HCT116 (cell line): Measurements from ENCODE around the gene CATSPERZ. TPM values are rescaled to one million over a fixed set of nuclear protein-coding genes. Genes with fewer than 3 reads are reported as not detected.

Experiments used
- ATAC-seq: fragments of 200-7000 bp; cut with Tn5 transposase; 2 replicates; pipeline ENCODE4 v1.9.1; 2020; ENCODE audit warnings: mild to moderate bottlenecking, moderate library complexity
- BruUV-seq: library from RNA; stranded (reverse); fragments of 400-500 nt; replicated peaks from 2 replicates; lab custom pipeline; 2021; lab: Mats Ljungman, UMichigan
- CTCF ChIA-PET: fragments of 300-600 bp; sonication (Branson Sonifier 250); formaldehyde crosslinking; loops from one replicate; lab custom pipeline; 2021; ENCODE audit warnings: antibody characterized with exemption; lab: Charles Lee
- POLR2A ChIA-PET: fragments of 300-600, 350-600 bp; sonication (Branson Sonifier 250); formaldehyde crosslinking; loops from one replicate; lab custom pipeline; 2021; ENCODE audit warnings: antibody characterized with exemption; lab: Charles Lee
- RAD21 ChIA-PET, 2 experiments: fragments of 300-600 bp; sonication (Branson Sonifier 250); formaldehyde crosslinking; loops; one replicate each; lab custom pipeline; 2023; ENCODE audit warnings: low total read pairs in 2 of 2; ENCODE audit not compliant: uncharacterized antibody in 2 of 2, unreplicated experiment in 2 of 2, low non-redundant PET in 1 of 2; lab: Charles Lee
- DNase-seq: peaks from one replicate; pipeline ENCODE4 v3.0.0-alpha.2; 2010; ENCODE audit warnings: low read depth, low spot score
- H2AFZ ChIP-seq: fragments of 200-600 bp; shearing (Covaris generic), sonication (generic); 2 replicates; pipeline ENCODE4 v1.6.1; 2017; ENCODE audit warnings: low read depth, mixed run types, mixed read lengths, antibody characterized with exemption, low read length; ENCODE audit not compliant: poor library complexity, severe bottlenecking
- H3K27ac ChIP-seq: 2 replicates; pipeline ENCODE4 v1.5.1; 2012; ENCODE audit warnings: low read depth, low read length
- H3K27me3 ChIP-seq: fragments of 200-600 bp; sonication (generic); 2 replicates; pipeline ENCODE4 v1.6.1; 2016; ENCODE audit warnings: mixed run types, low read length, mixed read lengths; ENCODE audit not compliant: insufficient read depth
- H3K36me3 ChIP-seq, 2 experiments: fragments of 200-500 bp in 1 of 2; fragments of 200-600 bp in 1 of 2; sonication (Bioruptor generic) in 1 of 2; sonication (generic) in 1 of 2; 2 replicates each; pipeline versions ENCODE4 v1.5.1 to v1.6.1; 2014 to 2016; ENCODE audit warnings: low read length in 2 of 2, inconsistent platforms in 1 of 2, mixed read lengths in 1 of 2, mixed run types in 1 of 2; ENCODE audit not compliant: insufficient read depth in 2 of 2, control insufficient read depth in 1 of 2
- H3K4me1 ChIP-seq, 2 experiments: fragments of 200-600 bp in 1 of 2; sonication (generic) in 1 of 2; 2 replicates each; pipeline versions ENCODE4 v1.5.1 to v1.6.1; 2012 to 2017; ENCODE audit warnings: low read length in 2 of 2, inconsistent platforms in 1 of 2, mild to moderate bottlenecking in 1 of 2, mixed read lengths in 1 of 2, mixed run types in 1 of 2, moderate library complexity in 1 of 2; ENCODE audit not compliant: insufficient read depth in 2 of 2, control insufficient read depth in 1 of 2
- H3K4me2 ChIP-seq: fragments of 200-600 bp; sonication (generic); 2 replicates; pipeline ENCODE4 v1.6.1; 2017; ENCODE audit warnings: mixed run types, low read length, mixed read lengths
- H3K4me3 ChIP-seq, 2 experiments: fragments of 200-600 bp in 1 of 2; sonication (generic) in 1 of 2; replicated peaks in 1 of 2; 2 replicates each; pipeline ENCODE4 v1.5.1; 2011 to 2016; ENCODE audit warnings: low read length in 2 of 2, control low read depth in 1 of 2, low read depth in 1 of 2, mild to moderate bottlenecking in 1 of 2, mixed read lengths in 1 of 2, mixed run types in 1 of 2
- H3K79me2 ChIP-seq: fragments of 200-600 bp; sonication (generic); 2 replicates; pipeline ENCODE4 v1.6.1; 2017; ENCODE audit warnings: mild to moderate bottlenecking, mixed run types, low read length, moderate library complexity, mixed read lengths; ENCODE audit not compliant: insufficient read depth
- H3K9ac ChIP-seq: fragments of 200-600 bp; sonication (generic); 2 replicates; pipeline ENCODE4 v1.6.1; 2016; ENCODE audit warnings: low read length, mixed read lengths
- H3K9me2 ChIP-seq: fragments of 200-600 bp; sonication (generic), shearing (Covaris generic); 2 replicates; pipeline ENCODE4 v1.6.1; 2017; ENCODE audit warnings: mixed run types, mild to moderate bottlenecking, moderate library complexity; ENCODE audit not compliant: insufficient read depth
- H3K9me3 ChIP-seq, 2 experiments: fragments of 200-500 bp in 1 of 2; fragments of 200-600 bp in 1 of 2; sonication (Bioruptor generic) in 1 of 2; sonication (generic) in 1 of 2; 2 replicates each; pipeline ENCODE4 v1.6.1; 2014 to 2017; ENCODE audit warnings: low read length in 2 of 2, mixed read lengths in 2 of 2, inconsistent platforms in 1 of 2, low read depth in 1 of 2, mild to moderate bottlenecking in 1 of 2, mixed run types in 1 of 2, moderate library complexity in 1 of 2; ENCODE audit not compliant: control insufficient read depth in 1 of 2, insufficient read depth in 1 of 2
- H4K20me1 ChIP-seq: fragments of 200-600 bp; sonication (generic), shearing (Covaris generic); 2 replicates; pipeline ENCODE4 v1.6.1; 2017; ENCODE audit warnings: mixed run types, mild to moderate bottlenecking, moderate library complexity; ENCODE audit not compliant: insufficient read depth
- CEBPB ChIP-seq: IDR thresholded peaks from 2 replicates; pipeline ENCODE4 v1.6.1; 2012; ENCODE audit warnings: low read depth
- CTCF ChIP-seq, 3 experiments: fragments of 200-600 bp in 1 of 3; sonication (generic) in 1 of 3; IDR thresholded peaks in 2 of 3; conservative IDR thresholded peaks in 1 of 3; 2 replicates each; pipeline ENCODE4 v1.5.1; 2012 to 2017; ENCODE audit warnings: low read depth in 2 of 3, low read length in 2 of 3, antibody characterized with exemption in 1 of 3, borderline replicate concordance in 1 of 3, control low read depth in 1 of 3, mild to moderate bottlenecking in 1 of 3, mixed read lengths in 1 of 3, mixed run types in 1 of 3, moderate library complexity in 1 of 3; ENCODE audit not compliant: insufficient read depth in 1 of 3
- EGR1 ChIP-seq: IDR thresholded peaks from 2 replicates; pipeline ENCODE4 v1.6.1; 2012; ENCODE audit warnings: low read depth
- ELF1 ChIP-seq: IDR thresholded peaks from 2 replicates; pipeline ENCODE4 v1.6.1; 2012; ENCODE audit warnings: low read depth, borderline replicate concordance
- EZH2phosphoT487 ChIP-seq: fragments of 200-600 bp; IDR thresholded peaks from 2 replicates; pipeline ENCODE4 v1.6.1; 2018; ENCODE audit warnings: antibody characterized with exemption, borderline replicate concordance
- JUND ChIP-seq: IDR thresholded peaks from 2 replicates; pipeline ENCODE4 v1.6.1; 2012
- POLR2A ChIP-seq: IDR thresholded peaks from 2 replicates; pipeline ENCODE4 v1.7.0; 2011; ENCODE audit warnings: borderline replicate concordance; ENCODE audit not compliant: insufficient read depth, insufficient read length; ENCODE audit errors: extremely low read depth
- RAD21 ChIP-seq: IDR thresholded peaks from 2 replicates; pipeline ENCODE4 v1.6.1; 2012; ENCODE audit warnings: low read depth, mild to moderate bottlenecking
- SRF ChIP-seq: IDR thresholded peaks from 2 replicates; pipeline ENCODE4 v1.6.1; 2012; ENCODE audit warnings: low read depth
- TCF7L2 ChIP-seq: IDR thresholded peaks from 2 replicates; pipeline ENCODE4 v1.7.0; 2011; ENCODE audit warnings: borderline replicate concordance, inconsistent platforms; ENCODE audit not compliant: insufficient read depth, insufficient read length; ENCODE audit errors: extremely low read depth
- ZFX ChIP-seq: fragments of 450-650 bp; IDR thresholded peaks from 2 replicates; pipeline ENCODE4 v1.6.1; 2017
- ZNF274 ChIP-seq: fragments of 200-500 bp; sonication (Bioruptor generic); IDR thresholded peaks from 2 replicates; pipeline ENCODE4 v1.6.1; 2014; ENCODE audit warnings: mild to moderate bottlenecking, low read depth, low read length, inconsistent platforms
- intact Hi-C: fragments of 100-400 bp; cut with micrococcal nuclease; formaldehyde crosslinking; loops from 2 replicates; pipeline ENCODE4 v1.10.0; 2022
- total RNA-seq: library from RNA; stranded (reverse); gene quantifications from one replicate; pipeline ENCODE4 v1.2.1, GENCODE V29; 2021; ENCODE audit not compliant: unreplicated experiment
- TF ChIP-seq, protein P1 (sequence below): IDR thresholded peaks from 2 replicates; pipeline ENCODE4 v1.6.1; 2012
- TF ChIP-seq, protein P2 (sequence below): IDR thresholded peaks from 2 replicates; pipeline ENCODE4 v1.6.1; 2012; ENCODE audit warnings: low read depth
- TF ChIP-seq, protein P3 (sequence below): IDR thresholded peaks from 2 replicates; pipeline ENCODE4 v1.6.1; 2011; ENCODE audit warnings: mild to moderate bottlenecking, low read length, moderate library complexity; ENCODE audit not compliant: insufficient replicate concordance; ENCODE audit errors: extremely low read depth

The CATSPERZ gene
- total RNA-seq, 1 experiment from 2014 or later: 1.7 TPM

DNA sequence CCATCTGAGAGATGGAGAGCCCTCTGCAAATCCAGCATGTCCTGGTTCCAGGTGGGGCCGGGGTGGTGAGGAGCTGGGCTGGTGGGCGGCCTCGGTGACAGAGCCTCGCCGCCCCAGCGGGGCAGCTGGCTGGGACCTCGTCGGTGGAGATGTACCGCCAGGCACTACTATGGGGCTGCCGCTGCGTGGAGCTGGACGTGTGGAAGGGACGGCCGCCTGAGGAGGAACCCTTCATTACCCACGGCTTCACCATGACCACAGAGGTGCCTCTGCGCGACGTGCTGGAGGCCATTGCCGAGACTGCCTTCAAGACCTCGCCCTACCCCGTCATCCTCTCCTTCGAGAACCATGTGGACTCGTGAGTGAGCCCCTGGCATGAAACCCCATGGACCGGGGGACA lies 41.8 kb upstream of the CATSPERZ start:
- H3K27ac ChIP-seq: no peak overlapping the region
- H4K20me1 ChIP-seq: no peaks in the 10 kb centered on the region
- no peaks in the 10 kb centered on the region for H3K9me3 ChIP-seq
- intact Hi-C loops: no loop called here
- ChIA-PET CTCF (interaction anchor here (1.1 kb wide), 1 partner anchor 9 kb away, joined by 3 read pairs; no protein-coding TSS in a partner anchor), RAD21 (no interaction called here), POLR2A (interaction anchor here (1.2 kb wide), 1 partner anchor 10 kb away, joined by 3 read pairs; no protein-coding TSS in a partner anchor)
- no peak overlapping the region for H3K4me3 ChIP-seq
- DNase-seq: no peak
- BruUV-seq: no TSS peak
- TF ChIP-seq ELF1 (no peak), ZNF274 (no peak), TCF7L2 (no peak), EZH2phosphoT487 (no peak), RAD21 (no peak), CTCF (IDR thresholded peaks at IDR 0.05 in 2 of 3, conservative IDR thresholded peaks at IDR 0.05 in 1 of 3; ENCODE audit: borderline replicate concordance in 1 of 3, insufficient read depth in 1 of 3, low read depth in 2 of 3, low read length in 2 of 3) (no peak), ZFX (no peak), CEBPB (no peak), EGR1 (no peak), POLR2A (no peak), SRF (no peak), JUND (no peak)
- TF ChIP-seq, protein P1, sequence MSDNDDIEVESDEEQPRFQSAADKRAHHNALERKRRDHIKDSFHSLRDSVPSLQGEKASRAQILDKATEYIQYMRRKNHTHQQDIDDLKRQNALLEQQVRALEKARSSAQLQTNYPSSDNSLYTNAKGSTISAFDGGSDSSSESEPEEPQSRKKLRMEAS: no peak
- TF ChIP-seq, protein P2, sequence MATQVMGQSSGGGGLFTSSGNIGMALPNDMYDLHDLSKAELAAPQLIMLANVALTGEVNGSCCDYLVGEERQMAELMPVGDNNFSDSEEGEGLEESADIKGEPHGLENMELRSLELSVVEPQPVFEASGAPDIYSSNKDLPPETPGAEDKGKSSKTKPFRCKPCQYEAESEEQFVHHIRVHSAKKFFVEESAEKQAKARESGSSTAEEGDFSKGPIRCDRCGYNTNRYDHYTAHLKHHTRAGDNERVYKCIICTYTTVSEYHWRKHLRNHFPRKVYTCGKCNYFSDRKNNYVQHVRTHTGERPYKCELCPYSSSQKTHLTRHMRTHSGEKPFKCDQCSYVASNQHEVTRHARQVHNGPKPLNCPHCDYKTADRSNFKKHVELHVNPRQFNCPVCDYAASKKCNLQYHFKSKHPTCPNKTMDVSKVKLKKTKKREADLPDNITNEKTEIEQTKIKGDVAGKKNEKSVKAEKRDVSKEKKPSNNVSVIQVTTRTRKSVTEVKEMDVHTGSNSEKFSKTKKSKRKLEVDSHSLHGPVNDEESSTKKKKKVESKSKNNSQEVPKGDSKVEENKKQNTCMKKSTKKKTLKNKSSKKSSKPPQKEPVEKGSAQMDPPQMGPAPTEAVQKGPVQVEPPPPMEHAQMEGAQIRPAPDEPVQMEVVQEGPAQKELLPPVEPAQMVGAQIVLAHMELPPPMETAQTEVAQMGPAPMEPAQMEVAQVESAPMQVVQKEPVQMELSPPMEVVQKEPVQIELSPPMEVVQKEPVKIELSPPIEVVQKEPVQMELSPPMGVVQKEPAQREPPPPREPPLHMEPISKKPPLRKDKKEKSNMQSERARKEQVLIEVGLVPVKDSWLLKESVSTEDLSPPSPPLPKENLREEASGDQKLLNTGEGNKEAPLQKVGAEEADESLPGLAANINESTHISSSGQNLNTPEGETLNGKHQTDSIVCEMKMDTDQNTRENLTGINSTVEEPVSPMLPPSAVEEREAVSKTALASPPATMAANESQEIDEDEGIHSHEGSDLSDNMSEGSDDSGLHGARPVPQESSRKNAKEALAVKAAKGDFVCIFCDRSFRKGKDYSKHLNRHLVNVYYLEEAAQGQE: no peak
- TF ChIP-seq, protein P3, sequence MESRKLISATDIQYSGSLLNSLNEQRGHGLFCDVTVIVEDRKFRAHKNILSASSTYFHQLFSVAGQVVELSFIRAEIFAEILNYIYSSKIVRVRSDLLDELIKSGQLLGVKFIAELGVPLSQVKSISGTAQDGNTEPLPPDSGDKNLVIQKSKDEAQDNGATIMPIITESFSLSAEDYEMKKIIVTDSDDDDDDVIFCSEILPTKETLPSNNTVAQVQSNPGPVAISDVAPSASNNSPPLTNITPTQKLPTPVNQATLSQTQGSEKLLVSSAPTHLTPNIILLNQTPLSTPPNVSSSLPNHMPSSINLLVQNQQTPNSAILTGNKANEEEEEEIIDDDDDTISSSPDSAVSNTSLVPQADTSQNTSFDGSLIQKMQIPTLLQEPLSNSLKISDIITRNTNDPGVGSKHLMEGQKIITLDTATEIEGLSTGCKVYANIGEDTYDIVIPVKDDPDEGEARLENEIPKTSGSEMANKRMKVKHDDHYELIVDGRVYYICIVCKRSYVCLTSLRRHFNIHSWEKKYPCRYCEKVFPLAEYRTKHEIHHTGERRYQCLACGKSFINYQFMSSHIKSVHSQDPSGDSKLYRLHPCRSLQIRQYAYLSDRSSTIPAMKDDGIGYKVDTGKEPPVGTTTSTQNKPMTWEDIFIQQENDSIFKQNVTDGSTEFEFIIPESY: no peak
- no peaks in the 10 kb centered on the region for H3K9me2 ChIP-seq
- peaks cover 21% of the 10 kb centered on the region for H3K79me2 ChIP-seq
- H3K27me3 ChIP-seq: no peaks in the 10 kb centered on the region
- H3K9ac ChIP-seq: no peak overlapping the region
- no peak overlapping the region for H3K4me2 ChIP-seq
- H3K4me1 ChIP-seq: peaks cover 5 to 15% of the 10 kb centered on the region in 2 experiments; a peak in 3 of 4 replicates
- ATAC-seq: no peak
- peaks cover 27 to 60% of the 10 kb centered on the region in 2 experiments; a peak in 3 of 4 replicates for H3K36me3 ChIP-seq
- H2AFZ ChIP-seq: no peak overlapping the region
